AG04450 (cell line): ENCODE data around the gene OXNAD1. TPM values are rescaled to one million over a fixed set of nuclear protein-coding genes. Genes with fewer than 3 reads are reported as not detected.

ENCODE experiments used
- CTCF ChIA-PET: fragments of 300-600, 350-600 bp; formaldehyde crosslinking; extraction: SDS; loops from one replicate; lab custom pipeline; 2022; ENCODE audit warnings: antibody characterized with exemption, inconsistent platforms; lab: Charles Lee
- POLR2A ChIA-PET: fragments of 350-600 bp; formaldehyde crosslinking; extraction: SDS; loops from one replicate; lab custom pipeline; 2021; ENCODE audit warnings: antibody characterized with exemption, inconsistent platforms; lab: Yijun Ruan, JAX
- DNase-seq: peaks from one replicate; pipeline ENCODE4 v3.0.0-alpha.2; 2011; ENCODE audit warnings: low read depth, low spot score
- H3K27ac ChIP-seq: one replicate; pipeline ENCODE4 v1.5.1; 2012; ENCODE audit warnings: low read depth, low read length, control low read depth
- H3K27me3 ChIP-seq: one replicate; pipeline ENCODE4 v1.6.0; 2012; ENCODE audit warnings: low read length; ENCODE audit not compliant: control insufficient read depth, insufficient read depth
- H3K4me3 ChIP-seq: 2 replicates; pipeline ENCODE4 v1.5.1; 2011; ENCODE audit warnings: mild to moderate bottlenecking, low read depth, low read length, control low read depth
- H3K9me3 ChIP-seq: 2 replicates; pipeline ENCODE4 v1.5.1; 2012; ENCODE audit warnings: low read length; ENCODE audit not compliant: control insufficient read depth, insufficient read depth
- CTCF ChIP-seq: IDR thresholded peaks from 2 replicates; pipeline ENCODE4 v1.5.1; 2011; ENCODE audit warnings: low read depth, low read length, control low read depth, inconsistent platforms
- polyA plus RNA-seq: library from polyadenylated mRNA; depleted of rRNA; stranded (reverse); fragments of >200 nt; gene quantifications from 2 replicates; pipeline ENCODE4 v1.2.3, GENCODE V29; 2011

The OXNAD1 gene
- polyA plus RNA-seq, 1 experiment = 9.0 TPM

- Histone ChIP-seq H3K27ac (no peak overlapping the region), H3K27me3 (no peaks in the 10 kb centered on the region), H3K4me3 (no peak overlapping the region), H3K9me3 (no peaks in the 10 kb centered on the region)
- CTCF ChIA-PET = interaction anchor here (1.2 kb wide), 1 partner anchor 425 kb away, joined by 3 read pairs; no protein-coding TSS in a partner anchor
- no peak for TF ChIP-seq CTCF
- no peak for DNase-seq
- POLR2A ChIA-PET = no interaction called here
These were observed 24.6 kb upstream of the OXNAD1 start for GRCh38 chr3:16240229-16241023.

- POLR2A ChIA-PET = no interaction called here
- no peak for DNase-seq
- Histone ChIP-seq H3K27ac (no peak overlapping the region), H3K9me3 (no peaks in the 10 kb centered on the region), H3K4me3 (no peak overlapping the region), H3K27me3 (no peaks in the 10 kb centered on the region)
- CTCF ChIA-PET = interaction anchor here (0.6 to 1.2 kb wide), 2 partner anchors 426 to 672 kb away, joined by 3 read pairs; no protein-coding TSS in a partner anchor
- no peak for TF ChIP-seq CTCF
These were observed 23.8 kb upstream of the OXNAD1 start for GRCh38 chr3:16241225-16241624.

GRCh38 chr3:16242177-16242576, 22.8 kb upstream of the OXNAD1 start:
- ChIA-PET POLR2A (no interaction called here), CTCF (no interaction called here)
- TF ChIP-seq CTCF = no peak
- no peak overlapping the region for H3K4me3 ChIP-seq
- H3K27me3 ChIP-seq = no peaks in the 10 kb centered on the region
- no peaks in the 10 kb centered on the region for H3K9me3 ChIP-seq
- no peak overlapping the region for H3K27ac ChIP-seq
- DNase-seq = no peak

DNA sequence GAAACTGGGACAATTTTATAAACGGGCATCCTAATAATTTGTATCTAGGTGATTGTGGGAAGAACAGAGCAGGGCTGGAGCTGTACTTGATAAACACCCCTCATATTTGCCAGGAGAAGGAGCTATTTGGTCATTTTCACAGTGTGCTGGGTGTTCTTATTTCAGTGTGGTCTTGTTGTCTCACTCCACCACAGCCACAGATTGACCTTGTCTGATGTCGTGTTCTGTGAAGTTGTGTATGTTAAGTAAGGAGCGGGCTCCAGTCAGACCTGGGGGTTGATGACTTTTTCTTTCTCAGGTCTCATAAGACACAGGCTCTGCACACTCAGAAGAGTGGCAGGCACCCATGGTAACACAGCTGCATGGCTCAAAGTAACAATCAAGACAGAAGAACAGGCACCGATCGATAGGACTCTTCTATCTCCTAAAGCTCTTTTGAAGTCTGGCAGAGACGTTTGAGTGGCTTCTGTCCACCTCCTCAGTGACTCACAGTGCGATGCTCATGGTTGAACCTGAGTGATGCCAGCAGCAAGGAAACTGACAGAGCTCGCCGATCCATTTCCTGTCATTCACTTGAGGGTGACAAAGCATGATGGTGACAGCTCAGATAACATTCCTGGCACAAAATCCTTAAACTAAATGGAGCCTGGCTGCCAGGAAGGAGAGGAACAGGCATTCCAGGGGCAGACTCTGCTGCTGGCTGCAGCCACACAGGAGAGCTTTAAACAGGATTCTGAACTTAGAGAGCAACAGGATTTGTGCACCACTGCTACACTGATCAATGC, 21.1 kb upstream of the OXNAD1 start:
- TF ChIP-seq CTCF = no peak
- no peak overlapping the region for H3K4me3 ChIP-seq
- H3K27ac ChIP-seq = no peak overlapping the region
- no peaks in the 10 kb centered on the region for H3K9me3 ChIP-seq
- ChIA-PET POLR2A (interaction anchor here (0.9 kb wide), 1 partner anchor 60 kb away, joined by 3 read pairs; no protein-coding TSS in a partner anchor), CTCF (interaction anchor here (1.0 to 2.2 kb wide), 7 partner anchors 65 to 432 kb away, joined by 3 to 14 read pairs (median 4); no protein-coding TSS in a partner anchor)
- H3K27me3 ChIP-seq = no peaks in the 10 kb centered on the region
- no peak for DNase-seq
